H1 (cell line): ENCODE data around the gene CTDP1.

Source experiments
- ATF2 ChIP-seq: IDR thresholded peaks from 2 replicates; pipeline ENCODE4 v1.6.1; 2012; ENCODE audit warnings: low read length, inconsistent platforms
- ATF3 ChIP-seq: IDR thresholded peaks from 2 replicates; pipeline ENCODE4 v1.6.1; 2011; ENCODE audit warnings: low read depth, mild to moderate bottlenecking, low read length; ENCODE audit not compliant: insufficient read depth
- BACH1 ChIP-seq: IDR thresholded peaks from 2 replicates; pipeline ENCODE4 v1.6.1; 2012; ENCODE audit warnings: low read length, improper control_type of control experiment
- CEBPB ChIP-seq: IDR thresholded peaks from 2 replicates; pipeline ENCODE4 v1.6.1; 2012; ENCODE audit warnings: low read depth, low read length
- CTCF ChIP-seq, 3 experiments: IDR thresholded peaks; 1 replicate in 2 of 3; 2 replicates in 1 of 3; pipeline versions ENCODE4 v1.5.1 to v1.6.1; 2011; ENCODE audit warnings: low read length in 3 of 3, mild to moderate bottlenecking in 3 of 3, inconsistent platforms in 2 of 3, low read depth in 1 of 3, moderate library complexity in 1 of 3; ENCODE audit not compliant: insufficient read depth in 1 of 3; ENCODE audit errors: control extremely low read depth in 1 of 3
- EGR1 ChIP-seq: IDR thresholded peaks from 2 replicates; pipeline ENCODE4 v1.6.1; 2011; ENCODE audit warnings: low read depth, low read length, borderline replicate concordance
- EZH2 ChIP-seq: fragments of 200-600 bp; sonication (generic); IDR thresholded peaks from 2 replicates; pipeline ENCODE4 v1.7.1; 2012; ENCODE audit warnings: low read depth, mild to moderate bottlenecking, moderate library complexity, low read length, inconsistent platforms; ENCODE audit not compliant: severe bottlenecking
- JUND ChIP-seq: IDR thresholded peaks from 2 replicates; pipeline ENCODE4 v1.6.1; 2011; ENCODE audit warnings: mild to moderate bottlenecking, improper control_type of control experiment, low read length
- POLR2A ChIP-seq, 2 experiments: IDR thresholded peaks; 1 replicate in 1 of 2; 2 replicates in 1 of 2; pipeline ENCODE4 v1.6.1; 2011; ENCODE audit warnings: low read depth in 2 of 2, low read length in 2 of 2, mild to moderate bottlenecking in 2 of 2; ENCODE audit errors: control extremely low read depth in 1 of 2
- POLR2AphosphoS5 ChIP-seq: IDR thresholded peaks from 2 replicates; pipeline ENCODE4 v1.6.1; 2011; ENCODE audit warnings: low read depth, low read length
- SP1 ChIP-seq: IDR thresholded peaks from 2 replicates; pipeline ENCODE4 v1.6.1; 2011; ENCODE audit warnings: low read depth, low read length
- TAF1 ChIP-seq: IDR thresholded peaks from 2 replicates; pipeline ENCODE4 v1.6.1; 2011; ENCODE audit warnings: mild to moderate bottlenecking, low read depth, low read length
- TBP ChIP-seq: IDR thresholded peaks from 2 replicates; pipeline ENCODE4 v1.6.1; 2011; ENCODE audit warnings: low read depth, low read length, improper control_type of control experiment
- YY1 ChIP-seq: IDR thresholded peaks from 2 replicates; pipeline ENCODE4 v1.6.1; 2011; ENCODE audit warnings: low read depth, mild to moderate bottlenecking, low read length

- TF ChIP-seq ATF2 (no peak), CEBPB (no peak), EZH2 (no peak), CTCF (IDR thresholded peaks at IDR 0.05; ENCODE audit: control extremely low read depth in 1 of 3, insufficient read depth in 1 of 3, low read depth in 1 of 3, low read length in 3 of 3) (no peak), POLR2AphosphoS5 (no peak), YY1 (no peak), TAF1 (no peak), ATF3 (no peak), EGR1 (no peak), POLR2A (IDR thresholded peaks at IDR 0.05; ENCODE audit: control extremely low read depth in 1 of 2, low read depth in 2 of 2, low read length in 2 of 2) (no peak), JUND (no peak), TBP (no peak), BACH1 (no peak), SP1 (no peak)
Observed at GRCh38 chr18:79647307-79647706, 32.3 kb upstream of the CTDP1 start.
